Astrocyte of the cerebellum (primary cell): Measurements from ENCODE around the gene SRI.
A peak's percentile ranks its signal among the peaks of the same experiment; 100 is the strongest.
"Not testable (repeated sequence)": the region's sequence is repeated elsewhere in the genome, so short reads cannot be mapped to it uniquely, and the experiment has no call there.

Experiments
- DNase-seq: peaks from one replicate; pipeline ENCODE4 v3.0.0-alpha.2; 2011; ENCODE audit warnings: low read depth
- H3K4me3 ChIP-seq: 2 replicates; pipeline ENCODE4 v1.5.1; 2011; ENCODE audit warnings: mild to moderate bottlenecking, low read depth, low read length, moderate library complexity
- in situ Hi-C: cut with HindIII; loops from 2 replicates; pipeline ENCODE4 v1.10.0; 2017; ENCODE audit warnings: low sequenced_read_pairs
- TF ChIP-seq, protein P1 (sequence below): IDR thresholded peaks from 2 replicates; pipeline ENCODE4 v1.5.1; 2012; ENCODE audit warnings: low read length, low read depth, moderate library complexity, mild to moderate bottlenecking; ENCODE audit errors: missing control alignments

Gene SRI, protein sequence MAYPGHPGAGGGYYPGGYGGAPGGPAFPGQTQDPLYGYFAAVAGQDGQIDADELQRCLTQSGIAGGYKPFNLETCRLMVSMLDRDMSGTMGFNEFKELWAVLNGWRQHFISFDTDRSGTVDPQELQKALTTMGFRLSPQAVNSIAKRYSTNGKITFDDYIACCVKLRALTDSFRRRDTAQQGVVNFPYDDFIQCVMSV

DNA sequence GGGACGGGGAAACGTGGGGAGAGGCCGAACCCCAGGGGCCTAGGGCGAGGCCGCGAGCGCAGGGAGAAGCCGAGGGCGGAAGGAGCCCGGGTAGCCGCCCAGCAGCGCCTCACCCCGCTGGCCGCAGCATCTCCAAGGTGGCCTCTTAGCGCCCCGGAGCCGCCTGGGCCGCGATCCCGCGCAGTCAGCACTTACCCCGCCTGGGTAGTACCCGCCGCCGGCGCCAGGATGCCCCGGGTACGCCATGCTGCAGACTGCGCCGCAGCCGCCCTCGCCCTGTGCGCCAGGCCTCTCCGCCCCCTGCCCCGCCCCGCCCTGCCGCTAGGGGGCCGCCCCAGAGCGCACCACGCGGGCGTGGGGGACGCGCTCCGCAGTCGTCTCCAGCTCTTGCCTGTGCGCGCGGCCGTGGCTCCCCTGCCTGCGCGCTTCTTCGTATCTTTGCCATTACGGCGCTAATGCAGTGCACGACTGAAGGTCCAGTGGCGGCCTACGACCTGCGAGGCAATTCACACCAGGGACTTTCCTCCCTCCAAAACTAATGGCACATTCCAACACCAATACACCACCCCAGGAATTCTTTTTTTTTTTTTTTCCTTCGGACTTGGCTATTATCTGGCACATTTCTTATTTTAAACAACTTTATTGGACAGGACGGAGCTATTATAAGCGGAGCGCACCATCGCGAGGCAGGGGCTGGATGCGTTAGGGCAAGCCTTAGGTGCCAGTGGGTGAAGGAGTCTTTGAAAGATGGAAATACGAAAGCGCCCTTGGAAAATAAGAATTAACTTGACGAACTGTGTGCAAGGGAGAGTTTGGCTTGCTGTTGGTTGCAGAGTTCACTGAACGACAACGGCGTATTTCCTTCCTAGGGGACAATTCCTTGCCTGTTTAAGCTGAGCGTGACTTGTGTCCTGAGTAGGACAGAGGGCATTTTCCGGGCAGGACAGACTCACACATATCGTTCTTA is at the start of gene SRI:
Gene SRI, minus strand, starts transcription at position 258 of the 967 bp plus-strand sequence. Its CDS starts 12 bp downstream, at position 246.
- in situ Hi-C loops: no loop called here
- TF ChIP-seq, protein P1, sequence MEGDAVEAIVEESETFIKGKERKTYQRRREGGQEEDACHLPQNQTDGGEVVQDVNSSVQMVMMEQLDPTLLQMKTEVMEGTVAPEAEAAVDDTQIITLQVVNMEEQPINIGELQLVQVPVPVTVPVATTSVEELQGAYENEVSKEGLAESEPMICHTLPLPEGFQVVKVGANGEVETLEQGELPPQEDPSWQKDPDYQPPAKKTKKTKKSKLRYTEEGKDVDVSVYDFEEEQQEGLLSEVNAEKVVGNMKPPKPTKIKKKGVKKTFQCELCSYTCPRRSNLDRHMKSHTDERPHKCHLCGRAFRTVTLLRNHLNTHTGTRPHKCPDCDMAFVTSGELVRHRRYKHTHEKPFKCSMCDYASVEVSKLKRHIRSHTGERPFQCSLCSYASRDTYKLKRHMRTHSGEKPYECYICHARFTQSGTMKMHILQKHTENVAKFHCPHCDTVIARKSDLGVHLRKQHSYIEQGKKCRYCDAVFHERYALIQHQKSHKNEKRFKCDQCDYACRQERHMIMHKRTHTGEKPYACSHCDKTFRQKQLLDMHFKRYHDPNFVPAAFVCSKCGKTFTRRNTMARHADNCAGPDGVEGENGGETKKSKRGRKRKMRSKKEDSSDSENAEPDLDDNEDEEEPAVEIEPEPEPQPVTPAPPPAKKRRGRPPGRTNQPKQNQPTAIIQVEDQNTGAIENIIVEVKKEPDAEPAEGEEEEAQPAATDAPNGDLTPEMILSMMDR: peak; percentile 54
- DNase-seq: peak; percentile 40
- peak within 1 kb of the TSS; percentile 87 for H3K4me3 ChIP-seq

DNA sequence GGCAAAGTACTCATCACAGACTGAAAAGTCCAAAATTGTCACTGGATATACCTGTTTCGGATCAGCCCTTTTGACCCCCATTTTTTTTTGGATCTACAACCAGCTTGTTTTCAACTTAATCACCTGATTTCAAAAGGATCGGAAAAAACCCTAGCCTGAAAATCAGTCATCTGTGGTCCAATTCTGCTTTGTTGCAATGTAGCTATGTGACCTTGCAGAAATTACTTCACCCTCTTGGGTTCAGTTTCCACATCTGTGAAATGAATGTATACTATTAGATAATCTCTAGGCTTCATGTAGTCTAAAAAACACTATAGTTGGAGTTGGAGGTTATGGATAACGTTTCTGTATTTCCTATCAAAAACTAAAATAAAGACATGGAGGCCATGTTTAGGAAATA is 49.7 kb upstream of the SRI start:
- TF ChIP-seq, protein P1: no peak
- no peak for DNase-seq
- in situ Hi-C loops: no loop called here
- H3K4me3 ChIP-seq: no peak overlapping the region

DNA sequence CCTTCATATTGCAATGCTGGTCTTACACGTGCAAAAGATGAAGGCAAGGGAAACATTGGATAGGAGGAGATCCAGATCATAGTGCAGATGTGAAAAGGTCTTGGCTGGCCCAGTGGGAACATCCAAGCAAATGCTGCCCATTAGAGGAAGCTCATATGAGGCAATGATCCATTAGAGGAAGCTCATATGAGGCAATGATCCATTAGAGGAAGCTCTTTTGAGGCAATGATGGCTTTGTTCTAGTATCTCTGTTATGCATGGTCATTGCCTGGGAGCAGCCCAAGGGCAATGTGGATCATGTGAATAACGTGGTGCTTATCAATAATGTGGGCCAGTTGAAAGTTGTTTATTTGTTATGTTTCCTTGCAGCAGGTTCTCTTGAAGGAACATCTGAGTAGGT is 49.0 kb upstream of the SRI start:
- in situ Hi-C loops: no loop called here
- no peak for DNase-seq
- no peak overlapping the region for H3K4me3 ChIP-seq
- TF ChIP-seq, protein P1: no peak

DNA sequence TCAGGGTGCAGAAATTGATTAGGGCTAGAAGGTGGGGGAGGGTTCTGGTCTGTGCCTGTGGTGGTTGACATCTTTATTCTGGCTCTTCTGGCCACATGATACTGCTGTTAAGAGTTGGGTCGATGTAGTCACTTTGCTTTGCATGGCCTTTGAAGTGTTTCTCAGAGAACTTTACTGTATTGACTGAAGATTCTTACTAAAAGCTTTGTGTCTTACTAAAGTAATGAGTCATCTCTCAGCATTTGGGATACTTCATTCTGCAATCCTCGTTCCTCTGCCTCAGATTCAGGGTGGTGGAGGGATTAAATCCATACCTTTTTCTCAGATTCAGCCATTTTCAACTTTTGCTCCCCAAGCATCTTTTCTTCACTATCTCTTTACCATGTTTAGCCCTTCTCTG is 48.2 kb upstream of the SRI start:
- H3K4me3 ChIP-seq: no peak overlapping the region
- TF ChIP-seq, protein P1: no peak
- in situ Hi-C loops: no loop called here
- no peak for DNase-seq

DNA sequence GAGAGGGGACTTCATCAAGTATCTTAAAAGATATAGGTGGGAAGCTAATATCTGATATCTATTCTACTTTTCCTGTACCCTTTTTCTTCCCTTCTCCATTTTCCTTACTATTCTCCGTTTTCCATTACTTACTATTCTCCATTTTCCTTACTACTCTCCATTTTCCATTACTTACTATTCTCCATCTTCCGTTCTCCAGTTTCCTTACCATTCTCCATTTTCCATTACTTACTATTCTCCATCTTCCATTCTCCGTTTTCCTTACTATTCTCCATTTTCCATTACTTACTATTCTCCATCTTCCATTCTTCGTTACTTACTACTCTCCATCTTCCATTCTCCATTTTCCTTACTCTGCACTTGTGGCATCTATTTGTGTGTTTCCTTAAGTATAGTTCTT is 47.6 kb upstream of the SRI start:
- H3K4me3 ChIP-seq: no peak overlapping the region
- no peak for DNase-seq
- TF ChIP-seq, protein P1: no peak
- in situ Hi-C loops: no loop called here

DNA sequence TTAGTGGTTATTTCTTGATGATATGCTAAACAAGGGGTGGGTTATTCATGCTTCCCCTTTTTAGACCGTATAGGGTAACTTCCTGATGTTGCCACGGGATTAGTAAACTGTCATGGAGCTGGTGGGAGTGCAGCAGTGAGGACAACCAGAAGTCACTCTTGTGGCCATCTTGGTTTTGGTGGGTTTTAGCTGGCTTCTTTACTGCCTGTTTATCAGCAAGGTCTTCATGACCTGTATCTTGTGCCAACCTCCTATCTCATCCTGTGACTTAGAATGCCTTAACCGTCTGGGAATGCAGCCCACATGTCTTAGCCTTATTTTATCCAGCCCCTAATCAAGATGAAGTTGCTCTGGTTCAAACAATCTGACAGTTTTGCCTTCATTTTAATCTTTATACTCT is 45.1 kb upstream of the SRI start:
- in situ Hi-C loops, DNase-seq, H3K4me3 ChIP-seq: not testable (repeated sequence)

DNA sequence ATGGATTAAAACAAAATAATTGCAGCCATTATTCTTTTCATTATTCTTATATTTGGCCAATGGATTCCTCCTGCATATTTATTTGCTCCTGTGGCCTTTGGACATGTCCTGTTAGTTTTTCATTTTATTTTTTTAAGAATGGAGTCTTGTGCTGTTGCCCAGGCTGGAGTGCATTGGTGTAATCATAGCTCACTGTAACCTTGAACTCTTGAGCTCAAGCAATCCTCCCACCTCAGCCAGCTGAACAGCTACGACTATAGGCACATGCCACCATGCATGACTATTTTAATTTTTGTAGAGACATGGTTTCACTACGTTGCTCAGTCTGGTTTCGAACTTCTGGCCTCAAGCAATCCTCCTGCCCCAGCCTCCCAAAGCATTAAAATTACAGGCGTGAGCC is 42.7 kb upstream of the SRI start:
- TF ChIP-seq, protein P1: no peak
- no peak for DNase-seq
- in situ Hi-C loops: no loop called here
- H3K4me3 ChIP-seq: no peak overlapping the region
